ENCODE results near the gene MICOS13. TPM values are rescaled to one million over a fixed set of nuclear protein-coding genes. Genes with fewer than 3 reads are reported as not detected.
A peak's percentile ranks its signal among the peaks of the same experiment; 100 is the strongest.

Gene MICOS13
- total RNA-seq, 2 donors from 2014 or later, result 42.8 to 54.2 TPM

- no peaks in the 10 kb centered on the region for H3K27me3 ChIP-seq (replicated peaks; ENCODE audit: insufficient read depth)
- no peak for DNase-seq (ENCODE audit: low spot score)
- no peaks in the 10 kb centered on the region for H3K9me3 ChIP-seq
- TF ChIP-seq POLR2AphosphoS5 (IDR thresholded peaks at IDR 0.05) (no peak), POLR2A (IDR thresholded peaks at IDR 0.05) (no peak)
- peak overlapping the region; percentile 97 to 99 for H3K4me3 ChIP-seq
- WGBS, result 22% methylated on average over 11 of the region's 11 CpGs
- H3K36me3 ChIP-seq, result no peaks in the 10 kb centered on the region
- intact Hi-C loops (cut with DNase I), result no loop called here
- H3K4me1 ChIP-seq (replicated peaks), result peaks cover 9% of the 10 kb centered on the region
- peak overlapping the region in 1 of 2 donors; percentile 90 for H3K27ac ChIP-seq
Observed at GRCh38 chr19:5718579-5719273, 38.4 kb upstream of the MICOS13 start.

- WGBS, result 85% methylated on average over 14 of the region's 14 CpGs
- H3K27ac ChIP-seq, result no peak overlapping the region
- no peaks in the 10 kb centered on the region for H3K9me3 ChIP-seq
- TF ChIP-seq CTCF (IDR thresholded peaks at IDR 0.05) (no peak), POLR2AphosphoS5 (IDR thresholded peaks at IDR 0.05) (no peak), POLR2A (IDR thresholded peaks at IDR 0.05) (no peak)
- H3K4me1 ChIP-seq (replicated peaks), result peaks cover 9% of the 10 kb centered on the region
- intact Hi-C loops (cut with DNase I), result no loop called here
- no peak overlapping the region for H3K4me3 ChIP-seq
- no peak for DNase-seq (ENCODE audit: low spot score)
- H3K36me3 ChIP-seq, result peaks cover under 1 to 4% of the 10 kb centered on the region in 2 donors
- no peaks in the 10 kb centered on the region for H3K27me3 ChIP-seq (replicated peaks; ENCODE audit: insufficient read depth)
Observed at GRCh38 chr19:5718037-5718578, 37.8 kb upstream of the MICOS13 start.

DNA sequence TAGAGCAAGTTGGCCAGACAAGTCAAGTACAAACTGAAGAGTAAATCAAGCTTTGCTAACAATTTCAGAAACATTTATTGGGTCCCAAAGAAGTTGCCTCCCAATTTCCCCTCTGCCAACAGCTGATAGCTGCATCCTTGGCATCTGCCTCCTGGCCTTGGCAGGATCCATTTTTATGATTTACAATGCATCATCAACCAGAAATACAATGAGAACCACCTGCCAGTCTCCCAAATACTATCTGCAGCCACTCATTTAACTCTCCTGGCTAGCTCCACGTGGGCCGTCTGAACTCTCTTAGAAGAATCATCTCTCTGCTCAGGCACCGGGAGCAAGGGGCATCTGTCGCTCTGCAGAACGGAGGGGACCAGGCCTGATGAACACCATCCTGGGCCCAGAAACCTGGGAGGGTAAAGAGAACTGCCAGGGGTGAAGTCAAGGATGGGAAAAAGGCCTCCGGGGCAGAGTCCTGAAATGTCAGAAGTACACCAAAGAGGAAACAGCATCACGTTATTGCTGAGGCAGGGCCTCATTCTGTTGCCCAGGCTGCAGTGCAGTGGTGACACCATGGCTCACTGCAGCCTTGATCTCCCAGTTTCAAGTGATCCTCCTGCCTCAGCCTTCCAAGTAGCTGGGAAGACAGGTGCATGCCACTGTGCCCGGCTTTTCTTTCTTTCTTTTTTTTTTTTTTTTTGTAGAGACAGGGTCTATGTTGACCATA, 37.1 kb upstream of the MICOS13 start:
- Histone ChIP-seq H3K9me3 (no peaks in the 10 kb centered on the region), H3K36me3 (peaks cover 6 to 10% of the 10 kb centered on the region in 2 donors), H3K27ac (no peak overlapping the region), H3K4me3 (no peak overlapping the region), H3K4me1 (replicated peaks) (peaks cover 9% of the 10 kb centered on the region), H3K27me3 (replicated peaks; ENCODE audit: insufficient read depth) (no peaks in the 10 kb centered on the region)
- WGBS, result 73% methylated on average over 8 of the region's 8 CpGs
- intact Hi-C loops (cut with DNase I), result no loop called here
- no peak for DNase-seq (ENCODE audit: low spot score)
- TF ChIP-seq POLR2A (IDR thresholded peaks at IDR 0.05) (no peak), CTCF (IDR thresholded peaks at IDR 0.05) (no peak), POLR2AphosphoS5 (IDR thresholded peaks at IDR 0.05) (no peak)

DNA sequence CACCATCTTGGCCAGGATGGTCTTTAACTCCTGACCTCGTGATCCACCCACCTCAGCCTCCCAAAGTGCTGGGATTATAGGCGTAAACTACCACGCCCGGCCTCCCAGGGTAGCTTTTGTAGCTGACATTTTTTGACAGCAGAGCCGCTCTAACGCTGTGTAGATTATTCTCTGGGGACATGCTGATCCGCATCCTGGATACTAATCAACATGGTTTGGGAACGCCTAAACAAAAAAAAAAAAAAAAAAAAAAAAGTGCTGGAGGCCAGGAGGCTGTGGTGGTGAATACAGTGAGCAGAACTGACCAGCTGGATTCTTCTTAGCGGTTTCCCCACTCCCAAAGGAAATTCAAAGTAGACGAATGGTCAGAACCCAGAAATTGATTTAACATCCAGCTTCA, 34.5 kb upstream of the MICOS13 start:
- intact Hi-C loops (cut with DNase I), result no loop called here
- Histone ChIP-seq H3K4me3 (no peak overlapping the region), H3K27me3 (replicated peaks; ENCODE audit: insufficient read depth) (no peaks in the 10 kb centered on the region), H3K36me3 (peaks cover 10 to 14% of the 10 kb centered on the region in 2 donors), H3K4me1 (replicated peaks) (peaks cover 9% of the 10 kb centered on the region), H3K27ac (no peak overlapping the region), H3K9me3 (no peaks in the 10 kb centered on the region)
- 91% methylated on average over 10 of the region's 10 CpGs for WGBS
- no peak for DNase-seq (ENCODE audit: low spot score)
- TF ChIP-seq CTCF (IDR thresholded peaks at IDR 0.05) (no peak), POLR2AphosphoS5 (IDR thresholded peaks at IDR 0.05) (no peak), POLR2A (IDR thresholded peaks at IDR 0.05) (no peak)

DNA sequence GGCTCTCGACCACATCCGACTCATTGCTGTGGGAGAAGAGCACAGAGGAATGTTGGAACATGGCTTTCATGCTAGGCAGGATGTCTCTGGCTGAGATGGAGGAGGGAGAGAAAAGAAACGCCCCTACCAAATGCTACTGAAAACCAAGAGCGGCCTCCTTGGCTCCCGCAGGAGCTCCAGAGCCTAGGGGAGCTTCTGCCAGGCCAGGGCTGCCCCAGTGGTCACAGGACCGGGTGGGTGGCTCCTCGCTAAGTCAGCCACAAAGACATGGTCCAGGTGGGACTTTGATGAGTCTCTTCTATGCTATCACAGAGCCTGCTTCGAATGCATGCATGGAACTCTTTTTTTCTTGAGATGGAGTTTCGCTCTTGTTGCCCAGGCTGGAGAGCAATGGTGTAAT, 32.9 kb upstream of the MICOS13 start:
- Histone ChIP-seq H3K9me3 (no peaks in the 10 kb centered on the region), H3K27me3 (replicated peaks; ENCODE audit: insufficient read depth) (no peaks in the 10 kb centered on the region), H3K4me1 (replicated peaks) (no peaks in the 10 kb centered on the region), H3K27ac (no peak overlapping the region), H3K4me3 (no peak overlapping the region), H3K36me3 (peaks cover 10 to 14% of the 10 kb centered on the region in 2 donors)
- 95% methylated on average over 9 of the region's 9 CpGs for WGBS
- DNase-seq (ENCODE audit: low spot score), result no peak
- TF ChIP-seq POLR2AphosphoS5 (IDR thresholded peaks at IDR 0.05) (no peak), CTCF (IDR thresholded peaks at IDR 0.05) (no peak), POLR2A (IDR thresholded peaks at IDR 0.05) (no peak)
- intact Hi-C loops (cut with DNase I), result no loop called here

All from prostate gland (tissue), 2 donors.